GM12878 (cell line): ENCODE data around the gene SCN4A. TPM values are rescaled to one million over a fixed set of nuclear protein-coding genes. Genes with fewer than 3 reads are reported as not detected.

Source experiments
- ATAC-seq: fragments of 200-7000 bp; cut with Tn5 transposase; 3 replicates; pipeline ENCODE4 v1.9.1; 2020; ENCODE audit warnings: mild to moderate bottlenecking, moderate library complexity
- BruUV-seq: library from RNA; stranded (reverse); fragments of 400-500 nt; replicated peaks from 2 replicates; lab custom pipeline; 2021; lab: Mats Ljungman, UMichigan
- CTCF ChIA-PET: fragments of 300-600 bp; sonication (Branson Sonifier 250); formaldehyde crosslinking; extraction: SDS; loops from one replicate; lab custom pipeline; 2021; ENCODE audit warnings: inconsistent platforms; lab: Yijun Ruan, JAX
- POLR2A ChIA-PET: fragments of 350-600 bp; formaldehyde crosslinking; extraction: SDS; loops from one replicate; lab custom pipeline; 2021; ENCODE audit warnings: inconsistent platforms; lab: Charles Lee
- RAD21 ChIA-PET: fragments of 300-600 bp; sonication (Branson Sonifier 250); formaldehyde crosslinking; loops from one replicate; lab custom pipeline; 2023; ENCODE audit warnings: antibody characterized with exemption; ENCODE audit not compliant: unreplicated experiment; lab: Charles Lee
- SMC1A ChIA-PET: fragments of 300-600 bp; sonication (Branson Sonifier 250); formaldehyde crosslinking; loops from one replicate; lab custom pipeline; 2023; ENCODE audit not compliant: unreplicated experiment, uncharacterized antibody; lab: Charles Lee
- DNase-seq: peaks from one replicate; pipeline ENCODE4 v3.0.0-alpha.2; 2011; ENCODE audit warnings: low read depth, low spot score
- FAIRE-seq: peaks from 3 replicates; lab custom pipeline; 2011; peaks lifted over from hg19 to GRCh38; lab: Jason Lieb, UNC
- H2AFZ ChIP-seq: 2 replicates; pipeline ENCODE4 v1.6.0; 2011; ENCODE audit warnings: low read depth, low read length, control low read depth; ENCODE audit not compliant: control insufficient read depth
- H3K27ac ChIP-seq: 2 replicates; pipeline ENCODE4 v1.5.1; 2011; ENCODE audit warnings: control low read depth; ENCODE audit not compliant: control insufficient read depth, insufficient read depth
- H3K27me3 ChIP-seq, 2 experiments: replicated peaks in 1 of 2; 2 replicates each; pipeline versions ENCODE4 v1.6.0 to v1.6.1; 2011; ENCODE audit warnings: low read length in 1 of 2; ENCODE audit not compliant: control insufficient read depth in 2 of 2, insufficient read depth in 2 of 2
- H3K36me3 ChIP-seq, 2 experiments: 2 replicates each; pipeline ENCODE4 v1.5.1; 2011; ENCODE audit warnings: low read length in 1 of 2; ENCODE audit not compliant: control insufficient read depth in 2 of 2, insufficient read depth in 2 of 2
- H3K4me1 ChIP-seq: 2 replicates; pipeline ENCODE4 v1.6.1; 2011; ENCODE audit warnings: mild to moderate bottlenecking, low read length, moderate library complexity, mixed read lengths; ENCODE audit not compliant: control insufficient read depth, insufficient read depth
- H3K4me2 ChIP-seq: 2 replicates; pipeline ENCODE4 v1.6.0; 2011; ENCODE audit warnings: control low read depth; ENCODE audit not compliant: control insufficient read depth, insufficient read depth
- H3K4me3 ChIP-seq: fragments of 200-600 bp; sonication (generic); 2 replicates; pipeline ENCODE4 v1.5.1; 2016
- H3K79me2 ChIP-seq: 2 replicates; pipeline ENCODE4 v1.6.0; 2011; ENCODE audit warnings: low read length; ENCODE audit not compliant: control insufficient read depth, insufficient read depth
- H3K9ac ChIP-seq: 2 replicates; pipeline ENCODE4 v1.8.0; 2011; ENCODE audit warnings: low read length, control low read depth, mixed read lengths; ENCODE audit not compliant: control insufficient read depth, insufficient read depth
- H3K9me3 ChIP-seq: replicated peaks from 3 replicates; pipeline ENCODE4 v1.5.1; 2011; ENCODE audit warnings: mild to moderate bottlenecking, low read length; ENCODE audit not compliant: control insufficient read depth, insufficient read depth
- H4K20me1 ChIP-seq: 2 replicates; pipeline ENCODE4 v1.6.0; 2011; ENCODE audit not compliant: control insufficient read depth, insufficient read depth
- ASH2L ChIP-seq: fragments of 300-600, 200-600 bp; sonication (generic); IDR thresholded peaks from 2 replicates; pipeline ENCODE4 v1.6.1; 2017; ENCODE audit warnings: low read depth, mild to moderate bottlenecking, borderline replicate concordance
- CBFB ChIP-seq: IDR thresholded peaks from 2 replicates; pipeline ENCODE4 v1.6.1; 2016; ENCODE audit warnings: antibody characterized with exemption, low read depth
- CREM ChIP-seq: IDR thresholded peaks from 2 replicates; pipeline ENCODE4 v1.6.1; 2014; ENCODE audit warnings: antibody characterized with exemption, low read depth
- E2F4 ChIP-seq: IDR thresholded peaks from 2 replicates; pipeline ENCODE4 v1.6.1; 2012; ENCODE audit warnings: low read depth, low read length, improper control_type of control experiment
- EZH2 ChIP-seq: IDR thresholded peaks from 2 replicates; pipeline ENCODE4 v1.6.1; 2012; ENCODE audit warnings: low read depth, mild to moderate bottlenecking, control low read depth, inconsistent platforms, low read length, borderline replicate concordance; ENCODE audit not compliant: control insufficient read depth
- HDGF ChIP-seq: fragments of 450-650 bp; IDR thresholded peaks from 2 replicates; pipeline ENCODE4 v1.6.1; 2016; ENCODE audit warnings: antibody characterized with exemption
- MYC ChIP-seq: IDR thresholded peaks from 2 replicates; pipeline ENCODE4 v1.6.1; 2011; ENCODE audit warnings: mild to moderate bottlenecking, low read length, moderate library complexity, inconsistent platforms; ENCODE audit not compliant: insufficient read depth, insufficient replicate concordance, insufficient read length, severe bottlenecking
- POLR2A ChIP-seq: IDR thresholded peaks from 2 replicates; pipeline ENCODE4 v1.6.1; 2011; ENCODE audit warnings: low read depth, mild to moderate bottlenecking, low read length
- RAD51 ChIP-seq: fragments of 450-650 bp; IDR thresholded peaks from 2 replicates; pipeline ENCODE4 v1.6.1; 2016; ENCODE audit warnings: moderate library complexity, mild to moderate bottlenecking, inconsistent platforms
- RCOR1 ChIP-seq: conservative IDR thresholded peaks from 2 replicates; pipeline ENCODE4 v1.6.1; 2012; ENCODE audit warnings: low read depth, low read length, improper control_type of control experiment
- SP1 ChIP-seq: IDR thresholded peaks from one replicate; pipeline ENCODE4 v1.6.1; 2011; ENCODE audit warnings: low read depth, low read length
- SREBF1 ChIP-seq: IDR thresholded peaks from 2 replicates; pipeline ENCODE4 v1.6.1; 2012; ENCODE audit warnings: mild to moderate bottlenecking, low read length
- TBL1XR1 ChIP-seq: IDR thresholded peaks from 2 replicates; pipeline ENCODE4 v1.6.1; 2012; ENCODE audit warnings: low read depth, low read length, improper control_type of control experiment
- ZNF217 ChIP-seq: fragments of 450-650 bp; IDR thresholded peaks from 2 replicates; pipeline ENCODE4 v1.6.1; 2017; ENCODE audit warnings: antibody characterized with exemption, mild to moderate bottlenecking
- WGBS: methylation state at CpG from one replicate; pipeline ENCODE4 v1.1.6; 2016; ENCODE audit warnings: low lambda C conversion rate; ENCODE audit not compliant: insufficient replicate concordance, insufficient coverage; ENCODE audit errors: missing lambda C conversion rate; 5-methylcytosine and 5-hydroxymethylcytosine counted together
- in situ Hi-C: fragments of 300-500 bp; cut with MboI; formaldehyde crosslinking; loops from 9 replicates; pipeline ENCODE4 v1.14.3; 2018; ENCODE audit warnings: mixed read lengths
- intact Hi-C: fragments of 100-400 bp; cut with micrococcal nuclease; formaldehyde crosslinking; loops from one replicate; pipeline ENCODE4 v1.14.2; 2022; ENCODE audit not compliant: unreplicated experiment
- polyA plus RNA-seq, 11 experiments: library from polyadenylated mRNA; depleted of rRNA in 4 of 11; unstranded in 6 of 11; stranded (reverse) in 5 of 11; fragments of >200 nt; fragmentation: Nextera tagmentation in 4 of 11; fragmentation: Illumina TruSeq in 1 of 11; extraction: Ambion mirVana in 4 of 11; extraction: Trizol in 1 of 11; gene quantifications; 1 replicate in 1 of 11; 2 replicates in 10 of 11; pipeline versions ENCODE4 v1.2.1 to v1.2.3, GENCODE V29; 2011 to 2016; ENCODE audit warnings: inconsistent platforms in 2 of 11, missing spikeins in 2 of 11, low read depth in 1 of 11
- total RNA-seq, 4 experiments: library from RNA; depleted of rRNA in 3 of 4; stranded (reverse); fragments of >200 nt in 3 of 4; fragmentation: Illumina TruSeq in 1 of 4; extraction: Trizol in 1 of 4; gene quantifications; 2 replicates each; pipeline versions ENCODE4 v1.2.1 to v1.2.3, GENCODE V29; 2013 to 2021
- TF ChIP-seq, protein P1 (sequence below): IDR thresholded peaks from 2 replicates; pipeline ENCODE4 v1.6.1; 2012; ENCODE audit warnings: low read depth, low read length, improper control_type of control experiment
- TF ChIP-seq, protein P2 (sequence below): fragments of 150-350 bp; IDR thresholded peaks from 2 replicates; pipeline ENCODE4 v1.6.1; 2016; ENCODE audit warnings: low read depth, low read length

Gene SCN4A
- total and polyA plus RNA-seq, 10 of the 15 experiments (the other 5 are each of a cell fraction or from before 2014, with no cell fraction given), result under 0.01 to 0.15 (median 0.07) TPM; not detected in 4

GRCh38 chr17:63934183-63935112 is 38.3 kb downstream of the SCN4A start:
- Histone ChIP-seq H3K4me1 (peaks cover 24% of the 10 kb centered on the region), H3K4me2 (no peak overlapping the region), H3K27me3 (no peaks in the 10 kb centered on the region), H3K9me3 (no peaks in the 10 kb centered on the region), H3K27ac (no peak overlapping the region), H4K20me1 (no peaks in the 10 kb centered on the region), H3K4me3 (no peak overlapping the region), H3K36me3 (0 out of 4 replicates have a peak, but pooled peaks cover 0 to 2% of the 10 kb centered on the region in 2 experiments), H3K9ac (no peak overlapping the region), H3K79me2 (peaks cover 28% of the 10 kb centered on the region), H2AFZ (no peak overlapping the region)
- no peak for FAIRE-seq
- BruUV-seq, result no TSS peak
- WGBS, result 79% methylated on average over 20 of the region's 21 CpGs
- no peak for ATAC-seq
- ChIA-PET POLR2A (interaction anchor here (1.5 to 5.9 kb wide), 2 partner anchors 8 to 12 kb away, joined by 4 to 68 read pairs; no protein-coding TSS in a partner anchor), SMC1A (interaction anchor here (7.6 to 9.0 kb wide), 2 partner anchors 12 to 14 kb away, joined by 68 to 111 read pairs; partner anchors contain the start of gene GH1), CTCF (interaction anchor here (1.5 to 8.7 kb wide), 5 partner anchors 12 to 90 kb away, joined by 3 to 153 read pairs (median 56); partner anchors contain the start of gene GH1), RAD21 (interaction anchor here (1.1 to 9.0 kb wide), 5 partner anchors 12 to 91 kb away, joined by 3 to 130 read pairs (median 9); partner anchors contain the start of gene GH1)
- DNase-seq, result no peak
- in situ Hi-C loops, result no loop called here
- intact Hi-C loops, result no loop called here
- TF ChIP-seq, protein P1, sequence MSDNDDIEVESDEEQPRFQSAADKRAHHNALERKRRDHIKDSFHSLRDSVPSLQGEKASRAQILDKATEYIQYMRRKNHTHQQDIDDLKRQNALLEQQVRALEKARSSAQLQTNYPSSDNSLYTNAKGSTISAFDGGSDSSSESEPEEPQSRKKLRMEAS, result no peak
- TF ChIP-seq SREBF1, result no peak
- no peak for TF ChIP-seq MYC
- TF ChIP-seq TBL1XR1, result no peak
- no peak for TF ChIP-seq CBFB
- TF ChIP-seq EZH2, result no peak
- TF ChIP-seq CREM, result no peak
- TF ChIP-seq, protein P2, sequence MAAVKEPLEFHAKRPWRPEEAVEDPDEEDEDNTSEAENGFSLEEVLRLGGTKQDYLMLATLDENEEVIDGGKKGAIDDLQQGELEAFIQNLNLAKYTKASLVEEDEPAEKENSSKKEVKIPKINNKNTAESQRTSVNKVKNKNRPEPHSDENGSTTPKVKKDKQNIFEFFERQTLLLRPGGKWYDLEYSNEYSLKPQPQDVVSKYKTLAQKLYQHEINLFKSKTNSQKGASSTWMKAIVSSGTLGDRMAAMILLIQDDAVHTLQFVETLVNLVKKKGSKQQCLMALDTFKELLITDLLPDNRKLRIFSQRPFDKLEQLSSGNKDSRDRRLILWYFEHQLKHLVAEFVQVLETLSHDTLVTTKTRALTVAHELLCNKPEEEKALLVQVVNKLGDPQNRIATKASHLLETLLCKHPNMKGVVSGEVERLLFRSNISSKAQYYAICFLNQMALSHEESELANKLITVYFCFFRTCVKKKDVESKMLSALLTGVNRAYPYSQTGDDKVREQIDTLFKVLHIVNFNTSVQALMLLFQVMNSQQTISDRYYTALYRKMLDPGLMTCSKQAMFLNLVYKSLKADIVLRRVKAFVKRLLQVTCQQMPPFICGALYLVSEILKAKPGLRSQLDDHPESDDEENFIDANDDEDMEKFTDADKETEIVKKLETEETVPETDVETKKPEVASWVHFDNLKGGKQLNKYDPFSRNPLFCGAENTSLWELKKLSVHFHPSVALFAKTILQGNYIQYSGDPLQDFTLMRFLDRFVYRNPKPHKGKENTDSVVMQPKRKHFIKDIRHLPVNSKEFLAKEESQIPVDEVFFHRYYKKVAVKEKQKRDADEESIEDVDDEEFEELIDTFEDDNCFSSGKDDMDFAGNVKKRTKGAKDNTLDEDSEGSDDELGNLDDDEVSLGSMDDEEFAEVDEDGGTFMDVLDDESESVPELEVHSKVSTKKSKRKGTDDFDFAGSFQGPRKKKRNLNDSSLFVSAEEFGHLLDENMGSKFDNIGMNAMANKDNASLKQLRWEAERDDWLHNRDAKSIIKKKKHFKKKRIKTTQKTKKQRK, result no peak
- TF ChIP-seq SP1, result no peak
- no peak for TF ChIP-seq RAD51
- no peak for TF ChIP-seq HDGF
- no peak for TF ChIP-seq RCOR1
- TF ChIP-seq POLR2A, result no peak
- no peak for TF ChIP-seq ZNF217
- TF ChIP-seq E2F4, result no peak
- TF ChIP-seq ASH2L, result no peak
